Activated T-cell treated with anti-CD3 and anti-CD28 coated beads, Interleukin-2, amount 50 U/mL, for 72 hours (primary cell): ENCODE measurements around the gene WIF1. TPM values are rescaled to one million over a fixed set of nuclear protein-coding genes. Genes with fewer than 3 reads are reported as not detected.

Experiments
- ATAC-seq, 2 donors: fragments of 150-1000 bp; cut with Tn5 transposase; replicated peaks in 1 of 2; 2 replicates each; pipeline ENCODE4 v1.10.0; 2021; ENCODE audit warnings: moderate library complexity in 2 of 2, mild to moderate bottlenecking in 1 of 2
- DNase-seq, 2 donors: peaks; one replicate each; pipeline ENCODE4 v3.0.0; 2021 to 2022; ENCODE audit warnings: mixed read lengths in 1 of 2
- H3K27ac Mint-ChIP-seq: one replicate; pipeline ENCODE4 v1.8.0; 2022; ENCODE audit warnings: mild to moderate bottlenecking, moderate library complexity, mixed read lengths
- H3K27me3 Mint-ChIP-seq: one replicate; pipeline ENCODE4 v1.8.0; 2022; ENCODE audit warnings: low read depth, mixed read lengths
- H3K36me3 Mint-ChIP-seq, 2 donors: one replicate each; pipeline ENCODE4 v1.8.0; 2022; ENCODE audit warnings: mixed read lengths in 2 of 2, mild to moderate bottlenecking in 1 of 2; ENCODE audit not compliant: insufficient read depth in 2 of 2
- H3K4me1 Mint-ChIP-seq: one replicate; pipeline ENCODE4 v1.8.0; 2022; ENCODE audit warnings: low read depth, mixed read lengths
- H3K4me3 Mint-ChIP-seq, 2 donors: one replicate each; pipeline ENCODE4 v1.8.0; 2022; ENCODE audit warnings: mild to moderate bottlenecking in 2 of 2, mixed read lengths in 2 of 2, moderate library complexity in 2 of 2
- H3K9me3 Mint-ChIP-seq, 2 donors: one replicate each; pipeline ENCODE4 v1.8.0; 2022; ENCODE audit warnings: mixed read lengths in 2 of 2
- total RNA-seq, 2 donors: library from RNA; stranded (reverse); gene quantifications; one replicate each; pipeline ENCODE4 v1.2.3, GENCODE V29; 2022

WIF1 gene
- total RNA-seq, 2 donors from 2014 or later = 0.22 TPM; not detected in 1

- Mint-ChIP-seq H3K4me1 (no peaks in the 10 kb centered on the region), H3K36me3 (no peaks in the 10 kb centered on the region), H3K27me3 (peaks cover 11% of the 10 kb centered on the region), H3K9me3 (peaks cover 0 to 2% of the 10 kb centered on the region in 2 donors), H3K4me3 (no peak overlapping the region), H3K27ac (no peak overlapping the region)
- DNase-seq (no peak), ATAC-seq (no peak)
These were observed 115.4 kb downstream of the WIF1 start for GRCh38 chr12:65005716-65006115.

DNA sequence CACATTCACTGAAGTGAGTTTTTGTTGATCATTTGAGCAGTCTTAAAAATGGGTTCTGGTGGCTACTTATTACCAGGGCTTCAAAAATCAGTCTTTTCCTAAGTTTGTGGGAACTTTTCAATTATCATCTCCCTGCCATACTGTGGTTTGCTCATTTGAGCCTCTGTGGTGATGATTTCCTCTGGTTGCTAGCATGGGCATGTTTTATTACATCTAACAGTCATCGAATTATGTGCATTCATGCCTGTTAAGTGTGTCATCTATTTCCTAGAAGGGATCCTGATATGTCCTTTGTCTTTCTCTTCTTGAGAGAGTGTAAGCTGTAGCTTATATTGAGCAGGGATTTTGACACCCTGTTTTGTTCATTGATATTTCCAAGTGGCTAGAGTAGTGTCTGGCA lies 116.8 kb downstream of the WIF1 start:
- H3K9me3 Mint-ChIP-seq = peaks cover 0 to 2% of the 10 kb centered on the region in 2 donors
- H3K27me3 Mint-ChIP-seq = peaks cover 16% of the 10 kb centered on the region
- no peaks in the 10 kb centered on the region for H3K36me3 Mint-ChIP-seq
- no peak overlapping the region for H3K27ac Mint-ChIP-seq
- no peak for ATAC-seq
- H3K4me3 Mint-ChIP-seq = no peak overlapping the region
- H3K4me1 Mint-ChIP-seq = no peaks in the 10 kb centered on the region
- no peak for DNase-seq

Other genes with a start within 250 kb of the WIF1 start
- gene LEMD3, start 48.3 kb upstream of the WIF1 start, total RNA-seq = 10 to 100 TPM; 20.2 to 27.3 TPM
- under 1 TPM; 0.16 to 0.24 TPM for gene MSRB3, start 157.4 kb upstream of the WIF1 start, total RNA-seq